ENCODE measurements around the gene KRT9.
"Not testable (repeated sequence)": the region's sequence is repeated elsewhere in the genome, so short reads cannot be mapped to it uniquely, and the experiment has no call there.

KRT9 gene

DNA sequence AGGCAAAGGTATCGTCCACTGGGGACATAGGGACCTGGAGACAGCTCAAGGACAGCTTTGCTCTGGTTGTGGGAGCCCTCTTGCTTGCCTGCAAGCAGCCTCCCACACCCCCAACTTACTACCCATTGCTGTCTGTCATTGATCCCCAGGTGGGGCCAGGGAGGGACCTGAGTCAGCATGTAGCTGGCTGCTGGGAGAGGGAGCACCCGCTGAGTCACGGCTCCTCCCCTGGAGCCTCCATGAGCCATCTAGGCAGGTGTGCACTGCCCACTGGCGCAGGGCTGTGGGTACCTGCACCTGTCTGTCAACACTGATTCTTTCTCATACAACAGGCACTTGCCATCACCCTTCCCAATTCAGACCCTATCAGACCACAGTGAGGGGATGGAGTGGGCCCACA is 4.9 kb upstream of the KRT9 start:
- not testable (repeated sequence) for DNase-seq

DNA sequence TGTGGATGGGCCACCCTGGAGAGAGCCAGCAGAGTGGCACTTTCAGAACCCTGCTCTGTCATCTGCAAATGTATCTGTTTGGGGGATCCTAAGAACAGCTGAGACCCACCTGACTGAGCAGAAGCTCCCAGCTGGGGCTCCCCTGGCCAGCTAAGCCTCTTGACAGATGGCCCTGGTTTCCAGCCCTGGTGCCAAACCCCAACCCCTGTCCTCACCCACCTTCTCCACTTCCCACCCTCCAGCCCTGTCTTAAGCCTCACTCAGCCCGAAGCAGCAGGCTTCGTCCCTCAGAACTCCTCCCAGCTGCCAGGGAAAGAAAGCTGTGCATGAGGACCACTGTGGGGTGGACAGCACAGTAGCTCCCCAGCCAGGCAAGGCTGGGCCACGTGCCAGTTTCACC is 3.5 kb upstream of the KRT9 start:
- no peak for DNase-seq

DNA sequence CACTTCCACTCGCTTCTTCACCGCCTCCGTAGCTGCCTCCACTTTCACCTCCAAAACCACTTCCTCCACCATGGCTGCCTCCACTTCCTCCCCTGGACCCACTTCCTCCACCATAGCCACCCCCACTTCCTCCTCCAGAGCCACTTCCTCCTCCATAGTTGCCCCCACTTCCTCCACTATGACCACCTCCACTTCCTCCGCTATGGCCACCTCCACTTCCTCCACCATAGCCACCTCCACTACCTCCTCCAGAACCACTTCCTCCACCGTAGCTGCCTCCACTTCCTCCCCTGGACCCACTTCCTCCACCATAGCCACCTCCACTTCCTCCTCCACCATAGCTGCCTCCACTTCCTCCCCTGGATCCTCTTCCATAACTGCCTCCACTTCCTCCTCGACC is 4.5 kb downstream of the KRT9 start:
- no peak for DNase-seq

DNA sequence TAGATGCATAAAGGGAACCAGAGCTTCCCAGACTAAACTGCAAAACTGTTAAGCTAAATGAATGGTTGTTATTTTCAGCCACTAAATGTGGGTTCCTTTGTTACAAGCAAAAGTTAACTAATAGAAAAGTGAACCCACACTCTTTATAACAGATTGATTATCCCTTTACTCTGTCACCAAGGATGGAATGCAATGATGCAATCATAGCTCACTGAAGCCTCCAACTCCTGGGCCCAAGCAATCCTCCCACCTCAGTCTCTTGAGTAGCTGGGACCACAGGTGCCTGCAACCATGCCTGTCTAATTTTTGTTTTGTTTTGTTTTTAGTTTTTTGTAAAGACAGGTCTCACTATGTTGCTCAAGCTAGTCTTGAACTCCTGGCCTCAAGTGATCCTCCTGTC is 6.5 kb downstream of the KRT9 start:
- DNase-seq = no peak

DNA sequence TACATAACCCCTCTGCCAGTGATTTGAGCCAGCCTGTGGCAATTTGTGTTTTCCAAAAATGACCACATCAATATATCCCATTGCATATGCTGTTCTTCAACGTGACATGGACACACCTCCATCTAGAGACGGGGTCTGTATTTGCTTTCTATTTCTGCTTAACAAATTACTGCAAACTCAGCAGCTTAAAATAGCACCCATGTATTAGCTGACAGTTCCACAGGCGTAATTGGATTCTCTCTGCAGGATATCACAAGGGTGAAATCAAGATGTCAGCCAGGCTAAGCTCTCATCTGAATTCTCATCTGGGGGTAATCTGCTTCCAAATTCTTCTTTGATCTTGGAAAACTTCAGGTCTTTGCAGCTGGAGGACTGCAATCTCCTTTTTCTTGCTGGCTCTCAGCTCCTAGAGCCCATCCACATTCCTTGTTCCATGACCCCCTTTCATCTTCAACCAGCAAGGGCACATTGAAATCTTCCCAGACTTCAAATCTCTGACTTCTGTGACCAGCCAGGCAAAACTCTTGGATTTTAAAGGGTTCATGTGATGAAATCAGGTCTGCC is 8.2 kb downstream of the KRT9 start:
- no peak for DNase-seq

DNA sequence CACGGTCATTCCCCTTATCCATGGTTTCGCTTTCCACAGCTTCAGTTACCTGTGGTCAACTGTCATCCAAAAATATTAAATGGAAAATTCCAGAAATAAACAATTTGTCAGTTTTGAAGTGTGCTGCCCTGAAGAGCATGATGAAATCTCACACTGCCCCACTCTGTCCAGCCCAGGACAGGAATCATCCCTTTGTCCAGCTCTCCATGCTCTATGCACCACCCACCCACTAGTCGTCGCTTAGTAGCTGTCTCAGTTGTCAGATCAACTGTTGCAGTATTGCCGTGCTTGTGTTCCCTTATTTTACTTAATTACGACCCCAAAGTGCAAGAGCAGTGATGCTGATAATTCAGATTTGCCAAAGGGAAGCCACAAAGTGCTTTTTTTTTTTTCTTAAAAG is 10.3 kb downstream of the KRT9 start:
- no peak for DNase-seq

DNA sequence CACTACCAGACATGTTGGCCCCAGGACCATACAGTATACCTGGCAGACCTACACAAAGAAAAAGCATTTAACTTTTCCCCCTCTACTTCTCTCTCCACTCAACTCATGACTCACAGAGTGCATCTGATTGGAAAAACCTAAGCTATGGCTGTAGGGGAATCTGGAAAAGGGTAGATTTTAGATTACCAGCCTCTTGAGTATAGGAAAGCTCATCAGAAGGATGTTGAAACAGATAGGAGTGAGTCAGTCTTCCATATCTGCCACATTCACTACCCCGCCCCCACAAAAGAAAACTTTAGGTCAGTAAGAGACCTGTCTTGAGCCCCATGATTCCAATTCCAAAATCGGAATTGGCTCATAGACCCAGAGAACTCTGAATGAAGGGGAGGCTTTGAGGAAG is 12.3 kb downstream of the KRT9 start:
- DNase-seq = no peak

DNA sequence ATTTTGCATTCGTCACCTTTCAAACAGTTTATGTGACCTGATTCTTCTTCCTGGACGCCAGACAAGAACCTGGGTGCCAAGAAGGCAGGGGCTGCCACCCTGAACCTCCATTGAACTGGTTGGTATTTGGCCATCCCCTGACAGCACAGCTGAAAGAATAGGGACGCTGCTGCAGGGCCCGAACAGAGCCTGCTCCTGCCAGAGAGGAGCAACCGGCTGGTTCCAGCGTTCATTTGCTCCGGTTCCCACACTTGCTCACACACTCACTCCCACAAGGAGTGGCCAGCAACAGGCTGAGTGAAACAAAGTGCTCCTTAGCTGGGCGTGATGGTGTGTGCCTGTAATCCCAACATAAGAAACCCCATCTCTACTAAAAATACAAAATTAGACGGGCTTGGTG is 14.9 kb downstream of the KRT9 start:
- DNase-seq = no peak

DNA sequence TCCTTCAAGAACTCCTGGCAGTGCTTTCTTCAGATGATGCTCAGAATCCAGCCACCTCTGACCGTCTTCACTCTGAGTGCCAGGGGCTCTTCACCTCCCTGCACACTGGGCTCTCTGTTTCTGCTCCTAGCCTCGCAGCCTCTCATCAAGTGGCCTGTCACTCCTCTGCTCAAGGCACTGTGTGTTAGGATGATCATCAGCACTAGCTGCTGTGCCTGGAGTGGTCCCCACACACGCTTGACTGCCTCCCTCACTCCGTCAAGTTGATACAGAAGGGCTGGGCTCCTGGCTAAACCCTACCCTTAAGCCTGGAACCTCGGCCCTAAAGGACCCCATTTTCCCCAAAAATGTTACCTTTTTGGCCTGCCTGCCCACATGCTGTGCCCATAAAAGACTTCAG is 15.6 kb downstream of the KRT9 start:
- DNase-seq = no peak

DNA sequence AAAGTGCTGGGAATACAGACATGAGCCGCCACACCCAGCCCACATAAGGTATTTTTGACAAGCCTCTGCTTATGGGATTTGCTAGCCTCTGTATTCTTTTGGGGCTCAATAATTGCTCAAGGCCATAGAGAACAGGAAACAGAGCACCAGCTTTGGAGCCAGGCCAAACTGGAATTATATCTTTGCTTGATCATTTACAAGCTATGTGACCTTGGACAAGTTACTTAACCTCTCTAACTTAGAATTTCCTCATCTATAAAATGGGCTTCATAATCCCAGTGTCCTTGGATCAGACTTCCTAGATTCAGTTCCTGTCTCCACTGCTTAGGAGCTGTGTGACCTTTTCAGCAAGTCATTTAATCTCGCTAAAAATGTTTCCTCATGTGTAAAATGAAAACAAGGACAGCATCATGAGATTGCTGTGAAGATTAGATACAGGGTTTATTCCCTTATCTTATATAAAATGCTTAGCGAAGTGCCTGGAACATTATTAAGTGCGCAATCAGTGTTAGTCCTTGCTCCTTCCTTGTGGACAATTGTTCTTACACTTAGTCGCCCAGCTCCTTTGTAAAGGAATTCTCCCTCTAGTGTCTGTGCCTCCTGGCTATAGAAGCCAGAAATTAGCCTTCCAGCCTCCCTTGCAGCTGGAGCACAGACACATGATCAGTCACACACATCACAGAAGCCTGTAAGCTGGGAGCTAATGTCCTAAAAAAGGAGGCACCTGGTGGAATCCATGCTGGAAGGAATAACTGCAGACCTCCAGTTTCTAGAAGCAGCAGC is 16.6 kb downstream of the KRT9 start:
- no peak for DNase-seq

DNA sequence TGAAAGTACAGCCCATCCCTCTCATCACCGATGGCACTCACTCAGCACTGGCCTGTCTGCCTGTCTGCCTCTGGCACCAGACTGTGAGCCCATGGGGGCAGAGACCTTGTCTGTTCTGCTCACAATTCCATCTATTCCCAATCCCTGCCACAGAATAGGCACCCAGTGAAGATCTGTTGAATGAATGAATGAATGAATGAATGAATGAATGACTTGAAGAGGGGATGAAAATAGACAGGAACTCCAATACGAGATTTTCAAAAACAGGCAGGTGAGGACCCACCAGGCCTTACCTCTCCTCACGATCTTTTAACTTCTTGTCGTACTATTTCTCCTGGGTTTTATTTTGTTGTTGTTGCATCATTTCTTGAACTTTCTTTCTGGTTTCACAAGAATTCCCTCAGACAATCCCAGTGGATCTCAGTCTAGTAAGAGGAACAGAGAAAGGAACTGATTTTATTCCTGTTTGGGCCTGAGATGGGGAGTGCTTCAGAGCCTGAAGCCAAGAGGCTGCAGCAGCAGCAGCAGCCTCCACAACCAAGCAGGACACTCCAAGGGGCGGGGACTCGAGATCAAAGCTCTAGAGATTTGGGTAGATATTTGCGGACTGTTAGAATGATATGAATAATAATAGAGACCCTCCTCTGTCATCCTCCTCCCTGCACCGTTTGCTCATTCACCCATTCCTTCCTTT is 17.7 kb downstream of the KRT9 start:
- DNase-seq = no peak

DNA sequence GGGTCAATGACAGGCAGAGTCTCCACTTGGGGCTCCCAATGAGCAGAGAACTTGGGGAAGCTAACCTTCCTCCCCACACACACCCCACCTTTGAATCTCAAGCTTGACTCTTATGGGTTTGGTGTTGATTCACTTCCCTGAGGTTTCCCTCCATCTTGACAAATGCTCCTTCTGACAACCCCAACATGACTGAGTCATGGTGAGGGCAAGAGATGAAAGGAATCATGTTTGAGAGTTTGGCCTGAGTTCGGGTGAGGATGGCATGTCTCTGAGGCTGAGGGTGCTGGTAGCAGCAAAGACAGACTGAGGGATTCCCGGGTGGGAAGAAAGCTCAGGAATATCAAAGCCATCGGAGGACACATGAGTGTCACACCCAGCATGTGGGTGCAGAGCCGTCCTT is 18.7 kb downstream of the KRT9 start:
- DNase-seq = no peak

DNA sequence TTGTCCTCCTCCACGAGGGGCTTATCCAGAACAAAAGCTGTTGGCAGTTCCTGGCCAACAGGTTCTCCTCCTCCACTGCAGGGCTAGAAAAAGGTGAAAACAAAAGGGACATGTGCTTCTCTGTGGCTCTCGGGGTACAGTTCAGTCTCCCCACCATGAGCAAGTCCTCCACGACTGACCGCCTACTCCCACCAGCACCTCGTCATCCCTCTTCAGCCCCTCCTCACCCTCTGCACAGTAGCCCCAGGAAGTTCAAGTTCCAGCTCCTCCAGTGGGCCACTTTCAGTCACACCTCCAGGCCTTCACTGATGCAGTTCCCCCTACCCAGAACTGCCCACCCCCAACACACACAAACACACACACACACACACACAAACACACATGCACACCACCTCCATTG is 19.4 kb downstream of the KRT9 start:
- DNase-seq = no peak

DNA sequence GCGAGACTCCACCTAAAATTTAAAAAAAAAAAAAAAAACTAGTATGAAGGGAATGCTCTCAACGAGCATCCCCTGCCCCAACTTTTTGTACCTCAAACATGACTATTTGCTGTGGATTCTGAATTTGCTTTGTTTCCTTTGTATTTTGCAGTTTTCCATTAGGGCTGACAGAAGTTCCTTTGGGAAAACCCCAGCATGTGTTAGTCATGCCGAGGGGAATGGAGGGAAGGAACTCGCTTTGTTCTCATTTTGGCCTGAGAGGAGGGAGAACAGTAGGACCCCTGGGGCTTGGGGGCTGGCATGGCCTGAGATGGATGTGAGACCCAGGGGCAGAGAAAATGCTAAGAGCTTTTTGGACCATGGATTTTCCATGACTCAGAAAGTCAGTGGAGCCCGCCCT is 20.5 kb downstream of the KRT9 start:
- DNase-seq = no peak

DNA sequence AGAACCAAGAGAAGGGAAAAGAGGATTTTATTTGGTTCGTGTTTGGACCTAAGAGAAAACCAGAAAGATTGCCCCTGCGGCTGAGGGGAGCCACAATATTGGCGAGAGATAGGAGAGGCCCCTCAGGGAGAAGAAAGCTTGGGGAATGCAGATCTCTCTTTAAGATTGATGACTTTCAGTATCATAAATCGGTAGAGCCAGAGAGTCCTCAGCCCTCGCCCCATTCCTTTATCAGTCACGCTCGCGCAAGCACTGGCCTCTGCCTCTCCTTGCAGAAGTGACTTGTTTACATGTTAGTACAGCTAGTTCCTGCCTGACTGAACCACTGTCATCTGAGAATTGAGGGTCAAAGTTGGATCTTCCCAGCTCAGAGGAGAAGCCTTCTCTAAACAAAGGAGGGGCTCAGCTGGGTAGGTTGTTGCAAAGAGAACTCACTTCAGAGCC is 22.2 kb downstream of the KRT9 start:
- no peak for DNase-seq

DNA sequence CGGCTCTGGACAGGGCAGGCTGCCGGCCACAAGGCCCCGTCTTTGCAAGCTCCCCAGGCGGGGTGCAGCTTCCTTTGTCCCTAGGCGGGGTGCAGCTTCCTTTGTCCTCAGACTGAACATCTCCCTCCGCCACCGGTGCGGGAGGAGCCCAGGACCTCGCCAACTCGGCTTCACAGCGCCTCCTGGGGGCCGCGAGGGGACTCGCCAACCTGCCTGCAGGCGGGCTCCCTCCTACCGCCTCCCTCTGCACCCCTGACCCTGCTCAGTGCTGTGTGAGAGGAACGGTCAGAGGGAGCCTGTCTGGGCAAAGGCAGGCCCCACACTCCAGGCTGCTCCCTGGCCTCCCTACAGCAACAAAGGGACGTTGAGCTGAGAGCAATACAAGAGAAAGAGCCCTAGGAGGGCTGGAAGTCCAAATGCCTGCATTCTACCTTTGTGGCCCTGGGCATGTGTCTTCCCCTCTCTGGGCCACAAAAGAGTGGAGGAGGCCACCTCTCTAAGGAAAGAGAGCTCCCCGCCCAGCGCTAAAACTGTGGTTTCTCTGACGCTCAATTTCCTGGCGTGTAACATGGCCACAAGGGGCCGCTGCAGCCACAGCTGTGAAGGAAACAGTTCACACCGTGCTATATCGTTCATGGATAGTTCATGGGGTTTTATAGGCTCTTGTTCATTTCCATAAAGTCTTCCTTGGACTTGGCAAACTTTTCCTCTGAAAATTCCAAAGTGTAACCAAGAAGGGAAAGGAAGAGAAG is 22.8 kb downstream of the KRT9 start:
- peak; percentile 60 for DNase-seq

DNA sequence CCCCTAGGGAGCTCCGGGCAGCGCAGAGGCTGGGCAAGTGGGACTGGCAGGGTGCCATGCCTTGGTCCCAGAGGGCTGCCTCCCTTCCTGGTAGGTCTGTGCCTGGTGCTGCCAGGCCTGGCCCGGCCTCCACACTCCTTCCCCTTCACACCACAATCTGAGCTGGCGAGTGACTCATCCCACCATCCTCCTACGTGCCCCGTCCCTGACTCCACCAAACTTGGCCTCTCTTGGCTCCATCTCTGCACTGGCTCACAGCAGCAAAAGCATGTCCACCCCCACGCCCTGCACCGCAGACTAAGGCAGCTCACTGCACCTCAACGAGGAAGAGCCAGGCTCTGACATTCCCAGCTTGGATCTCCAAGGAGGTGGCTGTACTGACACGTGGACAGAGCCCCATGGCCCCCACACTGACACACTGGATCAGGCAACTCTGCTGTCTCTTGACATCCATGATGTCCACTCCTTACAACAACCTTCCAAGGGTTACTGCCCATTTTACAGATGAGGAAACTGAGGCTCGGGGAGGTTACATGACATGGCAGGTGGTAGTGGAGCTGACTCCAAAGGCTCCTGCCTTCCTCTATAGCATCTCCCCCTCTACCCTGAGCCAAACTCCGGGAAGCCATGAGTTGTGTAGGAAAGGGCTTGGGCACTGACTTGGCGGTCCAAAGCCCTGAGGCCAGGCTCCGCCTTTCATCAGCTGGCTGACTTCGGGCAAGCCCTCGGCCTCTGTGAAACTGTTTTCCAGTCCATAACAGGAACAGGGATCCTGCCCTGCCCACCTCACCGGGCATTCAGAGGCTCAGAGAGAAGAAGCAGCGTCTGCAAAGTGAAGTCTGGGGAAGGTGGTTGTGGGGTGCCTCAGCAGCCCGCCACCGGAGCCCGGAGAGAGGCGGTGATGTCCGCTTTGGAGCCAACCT is 23.7 kb downstream of the KRT9 start:
- DNase-seq = peak; percentile 66

DNA sequence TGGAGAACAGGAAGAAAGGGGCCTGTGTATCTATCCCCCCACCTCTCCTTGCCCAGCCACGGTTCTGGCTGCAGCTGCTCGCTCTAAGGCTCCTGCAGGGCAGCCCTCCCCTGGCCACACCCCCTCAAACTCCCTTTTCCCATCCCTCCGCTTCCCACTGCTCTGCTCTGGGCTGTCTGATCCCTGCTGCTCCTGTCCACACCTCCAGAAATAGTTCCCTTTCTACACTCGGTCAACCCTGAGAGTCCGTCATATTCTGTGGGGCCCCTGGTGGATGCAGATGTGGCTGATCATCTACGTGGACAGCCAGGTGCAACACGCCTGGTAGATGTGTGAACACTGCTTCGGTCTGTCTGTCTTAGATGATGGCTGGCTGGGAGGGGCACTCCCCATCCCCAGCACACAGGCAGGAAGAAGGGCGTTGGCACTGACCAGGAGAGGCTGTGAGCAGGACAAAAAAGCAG is 24.4 kb downstream of the KRT9 start:
- no peak for DNase-seq

DNA sequence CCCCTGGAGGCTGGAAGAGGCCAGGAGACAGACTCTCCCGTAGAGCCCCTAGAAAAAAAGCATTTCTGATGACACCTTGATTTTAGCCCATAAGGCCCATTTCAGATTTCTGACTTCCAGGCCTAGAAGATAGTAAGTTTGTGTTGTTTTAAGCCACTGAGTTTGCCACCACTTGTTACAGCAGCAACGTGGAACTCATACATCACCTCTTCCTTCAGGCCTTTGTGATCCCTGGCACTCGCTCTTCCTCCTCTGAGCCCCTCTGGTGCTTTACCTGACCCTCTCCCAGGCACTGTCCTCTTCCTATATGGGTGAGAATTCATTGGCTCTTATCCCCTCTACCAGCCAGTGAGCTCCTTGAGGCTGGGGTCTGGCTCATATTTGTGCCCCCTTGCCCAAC is 25.0 kb downstream of the KRT9 start:
- DNase-seq = no peak

DNA sequence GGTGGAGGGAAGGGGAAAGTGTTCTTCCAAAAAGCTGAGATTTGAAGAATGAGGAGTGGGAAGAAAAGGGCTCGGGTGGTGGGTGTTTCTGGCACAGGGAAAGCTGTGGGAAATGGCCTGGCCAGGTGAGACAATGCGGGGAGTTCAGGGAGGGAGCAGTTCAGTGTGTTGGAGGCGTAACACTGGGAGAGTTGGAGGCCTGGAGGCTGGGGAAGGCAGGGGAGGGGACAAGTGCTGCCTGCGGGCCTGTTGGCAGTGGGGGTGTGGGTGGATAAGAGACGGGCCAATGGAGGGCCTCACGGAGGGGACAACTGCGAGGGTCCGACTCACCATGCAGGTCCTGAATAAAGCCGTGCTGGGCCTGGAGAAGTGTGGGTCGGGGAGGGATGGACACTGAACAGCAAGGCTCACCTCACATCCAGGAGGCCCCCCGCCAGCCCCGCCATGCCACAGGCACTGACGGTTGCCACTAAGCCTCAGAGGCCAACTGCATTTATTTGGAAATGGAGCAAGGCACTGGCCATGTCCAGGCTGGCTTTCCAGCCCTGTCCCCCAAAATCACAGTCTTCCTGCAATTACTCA is 25.9 kb downstream of the KRT9 start:
- DNase-seq = no peak

DNA sequence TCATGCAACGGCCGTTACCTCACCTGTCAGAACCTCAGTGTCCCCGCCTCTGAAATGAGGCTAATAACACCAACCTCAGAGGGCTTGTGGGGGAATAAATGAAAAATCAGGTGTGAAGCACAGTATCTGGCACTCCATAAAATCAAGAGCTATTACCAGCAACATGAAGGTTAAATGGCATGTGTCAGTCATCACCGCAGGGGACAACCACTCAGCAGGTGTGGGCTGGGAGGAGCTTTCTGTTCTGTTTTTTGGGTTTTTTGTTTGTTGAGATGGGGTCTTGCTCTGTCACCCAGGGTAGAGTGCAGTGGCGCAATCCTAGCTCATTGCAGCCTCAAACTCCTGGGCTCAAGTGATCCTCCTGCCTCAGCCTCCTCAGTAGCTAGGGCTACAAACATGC is 26.9 kb downstream of the KRT9 start:
- no peak for DNase-seq

DNA sequence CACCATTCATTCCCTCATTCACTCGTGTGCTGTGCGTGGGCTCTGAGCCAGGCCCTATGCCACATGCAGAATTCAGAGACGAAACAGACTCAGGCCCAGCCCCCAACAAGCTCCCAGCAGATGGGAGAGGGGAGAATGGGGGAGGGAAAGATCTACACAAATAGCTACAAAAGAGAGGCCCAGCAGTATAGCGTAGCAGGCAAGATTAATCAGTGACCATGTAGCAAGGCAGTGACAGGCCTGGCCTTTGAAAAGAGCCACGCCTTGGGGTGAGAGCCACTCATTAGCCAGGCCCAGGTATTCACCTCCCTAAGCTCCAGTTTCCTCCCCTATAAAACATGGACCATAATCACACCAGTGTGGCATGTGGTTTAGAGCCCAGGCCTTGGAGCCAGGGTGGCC is 27.4 kb downstream of the KRT9 start:
- no peak for DNase-seq
